SK-N-SH (cell line): Measurements from ENCODE around the gene CPOX.

Source experiments
- JUND ChIP-seq: IDR thresholded peaks from 2 replicates; pipeline ENCODE4 v1.4.0; 2012
- POLR2AphosphoS5 ChIP-seq: IDR thresholded peaks from 2 replicates; pipeline ENCODE4 v1.6.1; 2012; ENCODE audit warnings: low read depth, low read length
- RFX5 ChIP-seq: IDR thresholded peaks from 2 replicates; pipeline ENCODE4 v1.6.1; 2012; ENCODE audit warnings: mild to moderate bottlenecking, improper control_type of control experiment, low read length
- SIN3A ChIP-seq: IDR thresholded peaks from 2 replicates; pipeline ENCODE4 v1.6.1; 2012; ENCODE audit warnings: low read depth, mild to moderate bottlenecking, low read length, moderate library complexity, borderline replicate concordance
- TAF1 ChIP-seq: IDR thresholded peaks from 2 replicates; pipeline ENCODE4 v1.6.1; 2012; ENCODE audit warnings: low read depth, mild to moderate bottlenecking, low read length, moderate library complexity, borderline replicate concordance
- TF ChIP-seq, protein P1 (sequence below): fragments of 200-600 bp; sonication (generic); IDR thresholded peaks from 2 replicates; pipeline ENCODE4 v1.6.1; 2017; ENCODE audit warnings: antibody characterized with exemption, mild to moderate bottlenecking, moderate library complexity
- TF ChIP-seq, protein P2 (sequence below): IDR thresholded peaks from 2 replicates; pipeline ENCODE4 v1.4.0; 2012; ENCODE audit warnings: low read depth, borderline replicate concordance
- TF ChIP-seq, protein P3 (sequence below): IDR thresholded peaks from 2 replicates; pipeline ENCODE4 v1.6.1; 2012; ENCODE audit warnings: mild to moderate bottlenecking, low read depth, low read length, moderate library complexity
- TF ChIP-seq, protein P4 (sequence below): IDR thresholded peaks from 2 replicates; pipeline ENCODE4 v1.4.0; 2012; ENCODE audit warnings: low read depth

DNA sequence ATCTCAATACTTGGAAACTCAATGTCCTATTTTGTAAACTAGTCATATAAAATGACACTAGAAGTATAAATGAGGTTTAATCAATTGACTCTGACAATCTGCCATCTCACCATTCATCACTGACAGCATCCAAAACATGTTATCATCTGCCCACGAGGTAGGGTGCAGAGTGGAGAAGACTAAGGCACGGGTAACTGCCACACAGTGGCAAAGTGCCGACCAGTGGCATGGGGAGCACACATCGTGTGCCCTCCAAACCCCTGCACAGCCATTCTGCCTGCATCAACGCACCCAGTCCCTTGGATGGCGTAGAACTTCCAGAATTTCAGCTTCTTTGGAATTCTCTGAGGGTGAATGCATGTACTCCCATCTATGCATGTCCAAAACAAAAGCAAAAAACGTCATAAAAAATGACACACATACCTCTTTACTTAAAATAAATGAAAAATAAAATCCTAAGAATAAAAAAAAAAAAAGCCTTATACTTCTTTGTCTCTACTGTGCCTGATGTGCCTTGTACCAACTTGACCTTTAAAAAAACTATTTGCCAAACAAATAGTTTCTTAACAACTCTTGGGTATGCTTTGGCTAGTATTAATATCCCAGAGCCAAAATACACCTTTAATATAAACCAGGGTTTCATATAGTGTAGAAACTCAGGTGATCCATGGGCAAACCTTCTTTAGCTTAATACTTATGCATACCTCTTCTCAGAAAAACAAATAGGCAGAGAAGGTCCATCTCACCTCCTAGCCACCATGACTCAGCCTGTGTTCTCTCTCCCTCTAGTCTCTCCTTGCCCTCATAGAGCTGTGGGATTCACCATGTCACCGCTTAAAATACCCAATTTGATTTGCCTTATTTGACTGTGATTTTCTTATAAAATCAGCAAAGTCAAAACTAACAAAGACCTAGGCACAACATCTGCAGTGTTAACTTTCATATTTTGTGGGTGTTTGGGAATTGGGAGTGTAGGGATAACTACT is 12.7 kb downstream of the CPOX start:
- TF ChIP-seq JUND (no peak), TAF1 (no peak), POLR2AphosphoS5 (no peak), RFX5 (no peak), SIN3A (no peak)
- TF ChIP-seq, protein P1, sequence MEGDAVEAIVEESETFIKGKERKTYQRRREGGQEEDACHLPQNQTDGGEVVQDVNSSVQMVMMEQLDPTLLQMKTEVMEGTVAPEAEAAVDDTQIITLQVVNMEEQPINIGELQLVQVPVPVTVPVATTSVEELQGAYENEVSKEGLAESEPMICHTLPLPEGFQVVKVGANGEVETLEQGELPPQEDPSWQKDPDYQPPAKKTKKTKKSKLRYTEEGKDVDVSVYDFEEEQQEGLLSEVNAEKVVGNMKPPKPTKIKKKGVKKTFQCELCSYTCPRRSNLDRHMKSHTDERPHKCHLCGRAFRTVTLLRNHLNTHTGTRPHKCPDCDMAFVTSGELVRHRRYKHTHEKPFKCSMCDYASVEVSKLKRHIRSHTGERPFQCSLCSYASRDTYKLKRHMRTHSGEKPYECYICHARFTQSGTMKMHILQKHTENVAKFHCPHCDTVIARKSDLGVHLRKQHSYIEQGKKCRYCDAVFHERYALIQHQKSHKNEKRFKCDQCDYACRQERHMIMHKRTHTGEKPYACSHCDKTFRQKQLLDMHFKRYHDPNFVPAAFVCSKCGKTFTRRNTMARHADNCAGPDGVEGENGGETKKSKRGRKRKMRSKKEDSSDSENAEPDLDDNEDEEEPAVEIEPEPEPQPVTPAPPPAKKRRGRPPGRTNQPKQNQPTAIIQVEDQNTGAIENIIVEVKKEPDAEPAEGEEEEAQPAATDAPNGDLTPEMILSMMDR = no peak
- TF ChIP-seq, protein P2, sequence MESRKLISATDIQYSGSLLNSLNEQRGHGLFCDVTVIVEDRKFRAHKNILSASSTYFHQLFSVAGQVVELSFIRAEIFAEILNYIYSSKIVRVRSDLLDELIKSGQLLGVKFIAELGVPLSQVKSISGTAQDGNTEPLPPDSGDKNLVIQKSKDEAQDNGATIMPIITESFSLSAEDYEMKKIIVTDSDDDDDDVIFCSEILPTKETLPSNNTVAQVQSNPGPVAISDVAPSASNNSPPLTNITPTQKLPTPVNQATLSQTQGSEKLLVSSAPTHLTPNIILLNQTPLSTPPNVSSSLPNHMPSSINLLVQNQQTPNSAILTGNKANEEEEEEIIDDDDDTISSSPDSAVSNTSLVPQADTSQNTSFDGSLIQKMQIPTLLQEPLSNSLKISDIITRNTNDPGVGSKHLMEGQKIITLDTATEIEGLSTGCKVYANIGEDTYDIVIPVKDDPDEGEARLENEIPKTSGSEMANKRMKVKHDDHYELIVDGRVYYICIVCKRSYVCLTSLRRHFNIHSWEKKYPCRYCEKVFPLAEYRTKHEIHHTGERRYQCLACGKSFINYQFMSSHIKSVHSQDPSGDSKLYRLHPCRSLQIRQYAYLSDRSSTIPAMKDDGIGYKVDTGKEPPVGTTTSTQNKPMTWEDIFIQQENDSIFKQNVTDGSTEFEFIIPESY = no peak
- TF ChIP-seq, protein P3, sequence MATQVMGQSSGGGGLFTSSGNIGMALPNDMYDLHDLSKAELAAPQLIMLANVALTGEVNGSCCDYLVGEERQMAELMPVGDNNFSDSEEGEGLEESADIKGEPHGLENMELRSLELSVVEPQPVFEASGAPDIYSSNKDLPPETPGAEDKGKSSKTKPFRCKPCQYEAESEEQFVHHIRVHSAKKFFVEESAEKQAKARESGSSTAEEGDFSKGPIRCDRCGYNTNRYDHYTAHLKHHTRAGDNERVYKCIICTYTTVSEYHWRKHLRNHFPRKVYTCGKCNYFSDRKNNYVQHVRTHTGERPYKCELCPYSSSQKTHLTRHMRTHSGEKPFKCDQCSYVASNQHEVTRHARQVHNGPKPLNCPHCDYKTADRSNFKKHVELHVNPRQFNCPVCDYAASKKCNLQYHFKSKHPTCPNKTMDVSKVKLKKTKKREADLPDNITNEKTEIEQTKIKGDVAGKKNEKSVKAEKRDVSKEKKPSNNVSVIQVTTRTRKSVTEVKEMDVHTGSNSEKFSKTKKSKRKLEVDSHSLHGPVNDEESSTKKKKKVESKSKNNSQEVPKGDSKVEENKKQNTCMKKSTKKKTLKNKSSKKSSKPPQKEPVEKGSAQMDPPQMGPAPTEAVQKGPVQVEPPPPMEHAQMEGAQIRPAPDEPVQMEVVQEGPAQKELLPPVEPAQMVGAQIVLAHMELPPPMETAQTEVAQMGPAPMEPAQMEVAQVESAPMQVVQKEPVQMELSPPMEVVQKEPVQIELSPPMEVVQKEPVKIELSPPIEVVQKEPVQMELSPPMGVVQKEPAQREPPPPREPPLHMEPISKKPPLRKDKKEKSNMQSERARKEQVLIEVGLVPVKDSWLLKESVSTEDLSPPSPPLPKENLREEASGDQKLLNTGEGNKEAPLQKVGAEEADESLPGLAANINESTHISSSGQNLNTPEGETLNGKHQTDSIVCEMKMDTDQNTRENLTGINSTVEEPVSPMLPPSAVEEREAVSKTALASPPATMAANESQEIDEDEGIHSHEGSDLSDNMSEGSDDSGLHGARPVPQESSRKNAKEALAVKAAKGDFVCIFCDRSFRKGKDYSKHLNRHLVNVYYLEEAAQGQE = no peak
- TF ChIP-seq, protein P4, sequence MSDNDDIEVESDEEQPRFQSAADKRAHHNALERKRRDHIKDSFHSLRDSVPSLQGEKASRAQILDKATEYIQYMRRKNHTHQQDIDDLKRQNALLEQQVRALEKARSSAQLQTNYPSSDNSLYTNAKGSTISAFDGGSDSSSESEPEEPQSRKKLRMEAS = no peak
